WI38 (cell line): ENCODE results near the gene GRK1.

Experiments
- H3K4me3 ChIP-seq: 2 replicates; pipeline ENCODE4 v1.5.1; 2011; ENCODE audit warnings: low read depth, mild to moderate bottlenecking, control low read depth, low read length
- TF ChIP-seq, protein P1 (sequence below): IDR thresholded peaks from 2 replicates; pipeline ENCODE4 v1.5.1; 2012; ENCODE audit warnings: low read depth, mild to moderate bottlenecking, control low read depth, low read length

The GRK1 gene

DNA sequence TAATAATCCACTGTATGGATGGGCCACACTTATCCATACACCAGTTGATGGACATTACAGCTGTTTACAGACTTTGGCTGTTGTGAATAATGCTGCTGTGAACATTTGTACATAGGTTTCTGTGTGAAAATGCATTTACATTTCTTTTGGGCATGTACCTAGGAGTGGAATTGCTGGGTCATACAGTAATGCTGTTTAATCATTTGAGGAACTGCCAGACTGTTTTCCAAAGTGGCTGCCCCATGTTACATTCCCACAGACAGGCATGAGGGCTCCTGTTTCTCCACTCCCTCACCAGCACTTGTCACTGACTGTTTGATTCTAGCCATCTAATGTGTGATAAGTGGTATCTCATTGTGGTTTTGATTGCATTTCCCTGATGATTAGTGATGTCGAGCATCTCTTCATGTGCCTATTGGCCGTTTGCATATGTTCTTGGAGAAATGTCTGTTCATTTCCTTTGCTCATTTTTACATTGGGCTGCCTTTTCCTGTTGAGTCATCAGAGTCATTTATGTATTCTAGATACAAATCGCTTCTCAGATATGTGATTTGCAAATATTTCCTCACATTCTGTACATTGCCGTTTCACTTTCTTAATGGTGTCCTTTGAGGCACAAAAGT lies 104.8 kb downstream of the GRK1 start:
- H3K4me3 ChIP-seq = no peak overlapping the region
- TF ChIP-seq, protein P1, sequence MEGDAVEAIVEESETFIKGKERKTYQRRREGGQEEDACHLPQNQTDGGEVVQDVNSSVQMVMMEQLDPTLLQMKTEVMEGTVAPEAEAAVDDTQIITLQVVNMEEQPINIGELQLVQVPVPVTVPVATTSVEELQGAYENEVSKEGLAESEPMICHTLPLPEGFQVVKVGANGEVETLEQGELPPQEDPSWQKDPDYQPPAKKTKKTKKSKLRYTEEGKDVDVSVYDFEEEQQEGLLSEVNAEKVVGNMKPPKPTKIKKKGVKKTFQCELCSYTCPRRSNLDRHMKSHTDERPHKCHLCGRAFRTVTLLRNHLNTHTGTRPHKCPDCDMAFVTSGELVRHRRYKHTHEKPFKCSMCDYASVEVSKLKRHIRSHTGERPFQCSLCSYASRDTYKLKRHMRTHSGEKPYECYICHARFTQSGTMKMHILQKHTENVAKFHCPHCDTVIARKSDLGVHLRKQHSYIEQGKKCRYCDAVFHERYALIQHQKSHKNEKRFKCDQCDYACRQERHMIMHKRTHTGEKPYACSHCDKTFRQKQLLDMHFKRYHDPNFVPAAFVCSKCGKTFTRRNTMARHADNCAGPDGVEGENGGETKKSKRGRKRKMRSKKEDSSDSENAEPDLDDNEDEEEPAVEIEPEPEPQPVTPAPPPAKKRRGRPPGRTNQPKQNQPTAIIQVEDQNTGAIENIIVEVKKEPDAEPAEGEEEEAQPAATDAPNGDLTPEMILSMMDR = no peak

- no peak overlapping the region for H3K4me3 ChIP-seq
- TF ChIP-seq, protein P1 = no peak
Observed at GRCh38 chr13:113774177-113775107, 107.4 kb downstream of the GRK1 start.

GRCh38 chr13:113775451-113776145 lies 108.6 kb downstream of the GRK1 start:
- TF ChIP-seq, protein P1 = no peak
- no peak overlapping the region for H3K4me3 ChIP-seq

- TF ChIP-seq, protein P1 = no peak
- H3K4me3 ChIP-seq = no peak overlapping the region
Observed at GRCh38 chr13:113776231-113777125, 109.5 kb downstream of the GRK1 start.

DNA sequence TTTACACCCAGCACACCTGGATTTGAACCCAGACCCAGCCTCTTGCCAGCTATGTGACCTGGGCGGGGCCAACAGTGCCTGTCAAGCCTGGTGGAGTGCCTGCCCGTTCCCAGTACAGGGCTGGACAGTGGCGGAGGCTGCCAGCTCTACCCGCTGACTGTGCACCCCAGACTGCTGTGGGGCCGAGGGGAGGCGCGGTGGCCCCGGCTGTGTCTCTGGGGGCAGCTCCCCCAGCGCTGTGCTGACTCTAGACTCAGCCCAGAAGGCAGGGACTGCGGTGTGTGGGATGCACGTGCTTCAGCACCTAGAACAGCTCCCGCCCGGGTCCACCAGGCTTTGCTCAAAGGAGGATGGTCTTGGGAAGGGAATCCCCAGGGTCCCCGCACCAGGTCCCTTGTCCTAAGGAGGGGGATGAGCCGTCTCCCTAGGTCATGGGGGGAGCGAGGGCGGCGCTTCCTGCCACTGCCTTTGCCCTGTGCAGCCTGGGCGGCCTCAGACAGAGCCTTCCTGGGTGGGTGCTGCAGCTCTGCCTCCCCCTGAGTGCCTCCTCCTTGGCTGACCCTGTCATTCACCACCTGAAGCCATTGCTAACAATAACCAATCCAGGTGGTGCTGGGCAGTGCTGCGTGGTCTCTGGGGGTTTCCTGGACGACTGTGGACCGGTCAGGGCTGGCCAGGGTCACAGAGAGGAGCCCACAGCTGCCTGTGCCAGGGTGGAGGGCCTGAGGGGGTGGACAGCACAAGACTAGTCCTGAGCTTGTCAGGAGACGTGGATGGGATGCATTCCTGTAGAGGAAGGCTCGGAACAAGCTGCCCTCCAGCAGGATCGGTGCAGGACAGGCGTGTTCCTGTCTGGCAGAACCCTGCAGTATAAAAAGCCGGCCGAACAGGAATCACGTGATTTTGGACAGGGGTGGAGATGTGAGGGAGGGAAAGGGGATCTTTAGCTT lies 110.6 kb downstream of the GRK1 start:
- TF ChIP-seq, protein P1 = no peak
- H3K4me3 ChIP-seq = no peak overlapping the region

- TF ChIP-seq, protein P1 = no peak
Observed at GRCh38 chr13:113781571-113781970, 114.6 kb downstream of the GRK1 start.

More at GRCh38 chr13:113781571-113781970, 114.6 kb downstream of the GRK1 start:
- H3K4me3 ChIP-seq = no peak overlapping the region
